M059J (cell line): ENCODE measurements around the gene LIPT1. TPM values are rescaled to one million over a fixed set of nuclear protein-coding genes. Genes with fewer than 3 reads are reported as not detected.
A peak's percentile ranks its signal among the peaks of the same experiment; 100 is the strongest.
"Not testable (repeated sequence)": the region's sequence is repeated elsewhere in the genome, so short reads cannot be mapped to it uniquely, and the experiment has no call there.

Experiments
- DNase-seq: peaks from one replicate; pipeline ENCODE4 v3.0.0-alpha.2; 2012; ENCODE audit warnings: low read depth
- total RNA-seq: library from RNA; depleted of rRNA; stranded (reverse); fragments of >200 nt; shearing (Covaris generic); gene quantifications from 2 replicates; pipeline ENCODE4 v1.2.3, GENCODE V29; 2014; rRNA removed

The LIPT1 gene
- total RNA-seq, 1 experiment from 2014 or later: 6.2 TPM

GRCh38 chr2:99171377-99172140 is 16.8 kb downstream of the LIPT1 start:
- DNase-seq: no peak

GRCh38 chr2:99180755-99181623 is 26.2 kb downstream of the LIPT1 start, which contains the start of the genes MITD1 and MRPL30:
TSS of gene MITD1 (minus strand) at chr2:99181058. CDS start at chr2:99180981, 77 bp downstream.
TSS of gene MRPL30 (plus strand) at chr2:99181184. CDS start at chr2:99186204, 5,020 bp downstream.
- peak; percentile 94 for DNase-seq

GRCh38 chr2:99181624-99182000 is 26.8 kb downstream of the LIPT1 start:
- DNase-seq: peak; percentile 5

GRCh38 chr2:99183025-99183424 is 28.3 kb downstream of the LIPT1 start:
- DNase-seq: no peak

- DNase-seq: no peak
These were observed 30.0 kb downstream of the LIPT1 start for GRCh38 chr2:99184811-99185210.

GRCh38 chr2:99187011-99187410 is 32.2 kb downstream of the LIPT1 start:
- no peak for DNase-seq

- no peak for DNase-seq
These were observed 33.6 kb downstream of the LIPT1 start for GRCh38 chr2:99188357-99188756.

- DNase-seq: no peak
These were observed 35.8 kb downstream of the LIPT1 start for GRCh38 chr2:99190548-99190947.

GRCh38 chr2:99192364-99192763 is 37.6 kb downstream of the LIPT1 start:
- DNase-seq: not testable (repeated sequence)

- no peak for DNase-seq
These were observed 43.5 kb downstream of the LIPT1 start for GRCh38 chr2:99198103-99198841.

GRCh38 chr2:99200076-99200800 is 45.5 kb downstream of the LIPT1 start:
- DNase-seq: no peak

GRCh38 chr2:99201959-99202678 is 47.4 kb downstream of the LIPT1 start:
- DNase-seq: no peak

- no peak for DNase-seq
These were observed 50.7 kb downstream of the LIPT1 start for GRCh38 chr2:99205491-99205890.

Other genes with a start within 250 kb of the LIPT1 start
- gene CRACDL, start 218.7 kb upstream of the LIPT1 start, total RNA-seq: not detected in 2 replicates
- gene C2orf15, start 13.3 kb upstream of the LIPT1 start, total RNA-seq: 0.39 and 1.4 TPM in 2 replicates
- 0.71 and 4.8 TPM in 2 replicates for gene TSGA10, start within 50 bp of the LIPT1 start, total RNA-seq
- 42.0 and 55.1 TPM in 2 replicates for gene MITD1, start 26.1 kb downstream of the LIPT1 start, total RNA-seq
- 29.1 and 39.5 TPM in 2 replicates for gene MRPL30, start 26.2 kb downstream of the LIPT1 start, total RNA-seq
- 0.84 TPM in 1 of 2 replicates, not detected in the other for gene LYG2, start 100.7 kb downstream of the LIPT1 start, total RNA-seq
- gene LYG1, start 146.2 kb downstream of the LIPT1 start, total RNA-seq: 0.96 TPM in 1 of 2 replicates, not detected in the other
- gene TXNDC9, start 181.4 kb downstream of the LIPT1 start, total RNA-seq: 79.4 and 83.6 TPM in 2 replicates
- 8.5 and 11.7 TPM in 2 replicates for gene EIF5B, start 182.4 kb downstream of the LIPT1 start, total RNA-seq